HG03175 (cell line): ENCODE results near the gene ATXN1.

ENCODE experiments used
- ATAC-seq: cut with Tn5 transposase; IDR thresholded peaks from one replicate; pipeline ENCODE4 v1.9.1; 2021; ENCODE audit warnings: mild to moderate bottlenecking, moderate library complexity; ENCODE audit not compliant: unreplicated experiment

ATXN1 gene

GRCh38 chr6:16683641-16684194, 77.5 kb downstream of the ATXN1 start:
- no peak for ATAC-seq

DNA sequence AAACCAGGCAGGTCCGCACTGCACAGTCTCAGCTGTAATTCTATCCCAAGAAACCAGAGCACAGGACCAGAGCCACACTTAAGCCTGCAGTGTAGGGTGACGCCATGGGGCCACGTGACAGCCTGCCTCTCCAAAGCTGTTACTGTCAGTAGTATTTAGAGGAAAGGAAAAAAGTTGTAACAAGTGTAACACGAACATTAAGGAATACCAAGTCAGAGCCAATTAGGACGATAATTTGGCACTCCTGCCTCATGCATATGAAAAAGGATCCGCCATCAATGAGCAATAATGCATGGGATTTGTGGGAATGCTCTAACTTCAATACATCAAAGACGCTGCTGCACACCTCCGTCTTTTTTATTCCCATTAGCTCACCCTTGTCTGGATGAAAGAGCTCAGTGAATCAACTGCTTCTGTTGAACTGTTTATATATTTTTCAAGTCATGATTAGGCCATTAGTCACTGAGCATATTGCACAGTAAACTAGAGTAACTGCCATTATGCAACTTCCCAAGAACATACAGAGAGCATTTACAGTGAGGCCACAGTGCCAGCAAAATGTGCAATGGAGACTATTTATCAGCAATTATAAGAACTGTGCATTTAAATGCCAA, 79.9 kb downstream of the ATXN1 start:
- ATAC-seq = no peak

- ATAC-seq = no peak
Measured at GRCh38 chr6:16679050-16679449, 82.2 kb downstream of the ATXN1 start.

GRCh38 chr6:16677458-16677857, 83.8 kb downstream of the ATXN1 start:
- no peak for ATAC-seq

DNA sequence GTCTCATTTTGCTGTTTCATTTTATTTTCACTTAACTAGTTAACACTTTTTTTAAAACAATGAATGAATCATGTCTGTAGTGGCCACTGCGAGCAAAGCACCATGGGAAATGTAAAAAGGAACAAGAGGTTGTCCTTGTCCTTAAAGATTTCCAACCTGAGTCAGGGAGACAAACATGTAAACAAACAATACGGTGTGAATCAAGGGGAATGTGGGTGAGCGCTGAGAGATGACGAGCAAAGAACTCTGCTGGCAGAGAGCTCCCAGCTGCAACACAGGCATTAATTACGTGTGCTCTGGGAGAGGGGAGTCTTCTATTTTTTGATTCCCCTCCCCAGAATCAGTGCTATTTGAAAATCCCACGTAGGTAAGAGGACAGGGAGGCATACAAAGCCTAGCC, 84.3 kb downstream of the ATXN1 start:
- no peak for ATAC-seq

DNA sequence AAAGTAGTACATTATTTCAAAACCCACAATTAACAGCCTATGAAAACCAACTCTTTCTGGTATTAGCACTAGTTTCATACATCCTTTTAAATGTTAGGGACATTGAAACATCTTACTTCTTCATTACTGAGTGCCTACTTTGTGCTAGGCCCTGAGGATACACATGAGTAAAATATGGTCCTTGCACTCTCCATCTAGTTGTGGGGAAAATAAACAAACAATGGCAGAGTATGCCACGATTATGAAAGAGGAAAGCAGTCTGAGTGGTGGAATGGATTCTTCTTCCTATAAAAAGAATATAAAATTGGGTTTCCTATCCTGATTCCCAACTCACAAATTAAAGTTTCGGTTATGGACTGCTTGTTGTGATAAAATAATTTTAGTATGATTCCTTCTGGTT, 84.9 kb downstream of the ATXN1 start:
- no peak for ATAC-seq

GRCh38 chr6:16674801-16675392, 86.4 kb downstream of the ATXN1 start:
- no peak for ATAC-seq

DNA sequence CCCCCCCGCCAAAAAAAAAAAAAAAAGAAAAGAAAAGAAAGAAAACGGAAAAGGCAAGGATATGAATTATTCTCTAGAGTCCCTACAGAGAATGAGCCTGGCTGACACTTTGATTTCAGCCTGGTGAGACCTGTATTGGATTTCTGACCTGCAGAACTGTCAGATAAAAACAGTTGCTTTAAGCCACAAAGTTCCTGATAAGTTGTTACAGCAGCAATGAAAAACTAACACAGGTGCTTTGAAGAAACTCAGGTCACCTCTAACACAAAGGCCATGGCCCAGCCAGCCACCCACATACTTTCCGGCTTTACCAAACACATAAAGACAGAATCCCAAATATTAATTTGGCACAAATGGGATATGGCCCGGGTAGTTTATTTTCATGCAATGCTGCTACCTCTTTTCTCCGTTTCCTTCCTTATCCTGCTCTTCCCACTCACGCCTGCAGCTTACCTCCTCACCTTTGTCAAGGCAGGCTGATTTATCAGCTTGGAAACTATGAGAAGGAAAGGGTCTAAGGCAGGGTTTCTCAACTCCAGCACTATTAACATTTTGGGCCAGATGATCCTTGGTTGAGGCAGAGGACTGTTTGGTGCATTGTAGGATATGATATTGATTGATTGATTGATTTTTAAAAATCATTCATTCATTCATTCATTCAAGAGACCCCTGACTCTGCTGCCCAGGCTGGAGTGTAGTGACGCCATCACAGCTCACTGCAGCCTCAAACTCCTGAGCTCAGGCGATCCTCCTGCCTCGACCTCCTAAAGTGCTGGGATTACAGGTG, 88.1 kb downstream of the ATXN1 start:
- no peak for ATAC-seq

DNA sequence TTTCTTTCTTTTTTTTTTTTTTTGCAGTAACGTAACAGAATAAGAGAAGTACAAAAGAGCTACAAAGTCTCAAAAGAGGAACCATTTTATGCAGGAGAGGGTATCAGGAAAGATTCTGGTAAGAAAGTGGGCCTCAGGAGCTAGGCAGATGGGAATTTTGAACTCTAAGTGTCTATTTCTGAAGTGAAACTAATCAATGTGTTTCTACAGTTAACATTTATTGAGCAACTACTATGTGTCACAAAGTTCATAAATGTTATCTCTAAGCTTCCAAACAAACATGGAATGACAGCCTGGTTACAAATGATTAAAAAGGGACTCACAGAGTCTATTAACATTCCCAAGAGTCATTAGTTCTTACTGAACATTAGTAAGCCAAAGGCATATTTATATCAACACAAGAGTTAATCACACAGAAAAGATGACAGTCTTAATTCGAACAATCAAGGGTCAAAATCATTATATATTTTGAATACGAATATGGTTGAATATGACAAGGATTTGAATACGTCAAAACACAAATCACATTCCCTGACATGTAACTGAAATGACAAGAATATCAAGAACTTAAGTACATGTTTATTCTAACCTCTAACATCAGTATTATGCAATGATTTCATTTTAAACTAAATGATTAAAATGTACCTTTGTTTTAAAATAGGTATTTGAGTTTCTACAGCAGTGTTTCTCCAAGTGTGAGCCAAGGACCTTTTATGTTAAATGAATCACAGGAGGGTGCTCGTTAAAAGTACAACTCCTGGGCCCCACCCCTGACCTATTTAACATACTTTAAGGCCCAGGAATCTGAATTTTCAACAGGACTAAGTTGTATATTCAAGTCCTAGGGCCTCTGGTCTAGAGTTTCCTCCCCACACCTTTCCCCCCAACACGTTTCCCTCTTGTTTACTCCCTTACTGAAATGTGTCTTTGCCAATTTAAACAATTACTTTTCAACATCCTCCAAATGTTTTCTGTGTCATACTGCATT, 89.7 kb downstream of the ATXN1 start:
- no peak for ATAC-seq

DNA sequence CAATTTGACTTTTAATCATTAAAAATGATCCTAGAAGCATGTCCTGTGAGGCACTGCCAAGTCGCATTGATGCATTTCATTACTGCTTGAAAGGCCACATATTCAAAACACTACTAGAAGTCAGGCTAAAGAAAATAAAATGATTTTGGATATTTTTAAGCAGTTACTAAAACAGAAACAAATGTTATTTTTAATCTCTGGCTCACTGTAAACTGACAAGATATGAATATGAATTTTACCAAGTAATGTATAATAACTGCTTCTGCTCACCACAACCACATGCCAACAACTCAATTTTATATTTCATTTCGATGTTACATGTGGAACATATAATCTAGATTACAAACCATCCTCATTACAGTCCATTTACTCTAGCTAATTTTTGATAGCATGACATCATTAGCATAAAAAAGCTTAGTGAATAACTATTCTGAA, 90.6 kb downstream of the ATXN1 start:
- ATAC-seq = peak; percentile 42

- ATAC-seq = peak; percentile 78
Measured at GRCh38 chr6:16670183-16670582, 91.1 kb downstream of the ATXN1 start.

DNA sequence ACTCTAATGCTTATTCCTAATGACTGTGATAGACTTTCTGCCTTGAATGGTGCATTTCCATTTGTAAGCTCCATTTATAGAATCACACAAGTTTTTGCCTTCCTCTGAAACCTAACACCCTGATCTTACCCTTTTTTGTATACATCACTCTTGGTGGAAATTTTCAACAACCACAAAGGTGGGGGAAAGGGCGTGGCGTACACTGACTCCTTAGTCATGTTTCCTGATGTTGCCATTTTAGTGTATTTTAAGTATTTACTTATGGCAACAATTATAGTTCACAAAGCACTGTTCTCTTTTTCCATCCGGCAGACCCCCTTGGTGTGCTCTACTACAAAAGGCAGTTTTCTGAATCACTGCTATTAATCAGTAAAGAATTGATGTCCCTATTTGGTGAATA, 92.0 kb downstream of the ATXN1 start:
- ATAC-seq = no peak

DNA sequence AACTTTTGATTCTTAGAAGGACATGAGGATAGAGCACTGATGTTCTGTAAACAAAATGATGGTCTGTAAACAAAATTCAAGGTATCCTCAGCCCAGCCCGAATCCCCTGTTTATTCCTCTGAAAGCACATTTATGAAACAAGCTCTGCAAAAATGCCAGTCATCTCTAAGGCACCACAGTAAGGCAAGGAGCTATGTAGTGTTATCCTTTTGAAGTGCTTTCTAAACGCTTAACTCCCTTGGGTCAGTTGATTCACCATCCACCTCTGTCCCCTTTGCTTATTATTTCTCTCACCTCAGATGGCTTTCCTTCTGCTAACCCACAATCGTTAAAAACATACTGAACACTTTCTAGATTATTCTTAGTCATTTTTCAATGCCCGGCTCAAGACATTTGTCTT, 93.8 kb downstream of the ATXN1 start:
- no peak for ATAC-seq

DNA sequence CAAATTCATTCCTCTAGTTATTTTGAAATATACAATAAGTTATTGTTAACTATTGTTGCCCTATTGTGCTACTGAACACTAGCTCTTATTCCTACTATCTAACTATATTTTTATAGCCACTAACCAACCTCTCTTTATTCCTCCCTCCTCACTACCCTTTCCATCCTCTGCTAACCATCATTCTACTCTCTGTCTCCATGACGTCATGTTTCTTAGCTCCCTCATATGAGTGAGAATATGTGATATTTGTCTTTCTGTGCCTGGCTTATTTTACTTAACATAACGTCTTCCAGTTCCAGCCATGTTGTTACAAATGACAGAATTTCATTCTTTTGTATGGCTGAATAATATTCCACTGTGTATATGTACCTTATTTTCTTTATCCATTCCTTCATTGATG, 95.3 kb downstream of the ATXN1 start:
- no peak for ATAC-seq

DNA sequence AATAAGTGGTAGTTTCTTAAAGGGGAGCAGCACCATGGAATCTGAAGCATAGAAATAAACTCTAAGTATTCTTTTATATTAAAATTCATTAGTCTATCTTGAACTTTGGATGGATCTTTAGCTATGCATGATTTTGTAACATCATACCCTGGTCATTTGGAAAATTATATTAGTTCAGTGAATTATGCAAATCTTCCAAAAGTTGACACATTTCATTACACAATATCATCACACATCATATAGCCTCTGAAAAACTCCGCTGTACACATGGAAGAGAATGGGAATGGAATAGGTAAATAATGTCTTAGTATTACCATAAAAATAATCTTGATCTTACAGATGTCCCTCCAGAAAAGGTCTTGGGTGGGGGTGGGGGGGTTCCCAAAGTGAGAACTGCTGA, 96.1 kb downstream of the ATXN1 start:
- ATAC-seq = no peak

DNA sequence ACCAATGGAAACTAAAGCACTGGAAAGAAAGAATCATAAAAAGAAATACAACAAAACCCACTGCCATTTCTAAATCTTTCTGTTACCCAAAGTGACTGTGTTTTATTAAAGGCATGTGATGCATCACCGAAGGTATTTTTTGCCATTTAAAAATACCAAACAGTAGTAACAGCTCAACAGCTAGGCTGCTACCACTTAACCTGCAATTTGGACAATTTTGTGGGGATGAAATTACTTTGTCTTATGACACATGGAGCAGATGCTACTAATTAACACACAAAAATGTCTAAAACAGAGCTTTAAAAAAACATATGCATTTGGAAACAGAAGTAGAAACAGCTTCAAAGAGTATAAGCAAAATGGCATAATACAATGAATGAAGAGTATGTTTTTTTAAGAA, 97.4 kb downstream of the ATXN1 start:
- no peak for ATAC-seq

- ATAC-seq = no peak
Measured at GRCh38 chr6:16660157-16660497, 101.1 kb downstream of the ATXN1 start.

DNA sequence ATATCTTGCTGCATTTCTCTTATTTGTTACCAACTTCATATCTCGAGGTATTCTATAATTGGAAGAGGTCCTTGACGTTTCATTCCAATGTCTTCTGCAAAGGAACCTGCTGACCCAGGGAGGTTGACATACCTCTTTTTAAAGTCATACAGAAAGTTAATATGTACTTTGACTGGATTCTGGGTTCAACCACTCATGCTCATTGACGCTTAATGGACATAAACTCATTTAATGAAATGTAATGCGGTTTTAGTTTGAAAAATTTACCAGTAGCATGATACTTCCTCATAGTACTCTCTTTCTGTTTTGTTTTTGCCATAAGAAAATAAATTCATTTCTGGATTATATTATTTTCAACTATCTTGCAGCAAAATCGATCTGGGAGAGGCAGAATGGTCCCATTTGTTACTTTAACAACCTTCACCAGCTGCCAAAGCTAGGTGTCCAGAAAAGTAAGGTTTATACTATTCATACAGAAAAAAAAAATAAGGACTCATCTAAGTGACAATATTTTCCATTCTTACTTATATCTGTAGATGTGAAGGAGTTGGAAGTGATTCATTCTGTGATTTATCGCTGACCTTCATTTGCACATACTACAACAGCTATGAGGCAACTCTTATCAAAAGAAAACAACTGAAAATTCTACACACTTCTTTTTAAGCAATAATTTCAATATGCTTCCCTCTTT, 101.6 kb downstream of the ATXN1 start:
- peak; percentile 42 for ATAC-seq

GRCh38 chr6:16658348-16659034, 102.8 kb downstream of the ATXN1 start:
- ATAC-seq = no peak

DNA sequence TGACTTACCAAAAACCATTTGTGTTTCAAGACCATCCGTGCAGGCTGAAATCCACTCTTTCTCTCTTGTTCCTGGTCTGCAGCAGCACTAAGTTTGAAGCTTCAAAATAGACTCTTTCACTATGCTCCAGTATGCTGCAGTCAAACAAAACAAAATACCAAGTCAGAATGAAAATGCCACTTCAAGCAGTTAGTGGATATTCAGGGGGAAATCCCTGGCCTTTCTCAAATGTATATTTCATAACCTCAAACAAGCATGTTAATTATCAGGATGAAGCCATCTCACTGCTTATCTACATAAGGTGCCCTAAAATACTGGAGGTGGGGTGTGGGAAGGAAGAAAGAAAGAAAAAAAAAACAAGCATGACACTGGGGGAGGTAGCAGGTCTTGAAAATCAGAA, 103.5 kb downstream of the ATXN1 start:
- no peak for ATAC-seq
